ENCODE results near the gene CGA.

CGA gene

GRCh38 chr6:87104667-87105066, 9.8 kb upstream of the CGA start:
- Histone ChIP-seq H3K4me3 (ENCODE audit: low read depth, low read length, poor library complexity, severe bottlenecking) (no peak overlapping the region), H3K4me1 (ENCODE audit: insufficient read depth, low read length, severe bottlenecking) (no peaks in the 10 kb centered on the region), H3K36me3 (ENCODE audit: insufficient read depth, low read length) (no peaks in the 10 kb centered on the region), H3K79me2 (ENCODE audit: insufficient read depth, low read length) (no peaks in the 10 kb centered on the region), H3K27ac (ENCODE audit: low read depth, low read length, poor library complexity, severe bottlenecking) (no peak overlapping the region), H3K4me2 (ENCODE audit: low read length) (no peak overlapping the region), H3K27me3 (ENCODE audit: insufficient read depth, low read length) (no peaks in the 10 kb centered on the region), H2AFZ (ENCODE audit: low read length) (no peak overlapping the region), H3K9me2 (ENCODE audit: low read depth, low read length) (no peaks in the 10 kb centered on the region; the same call in 1 of the 2 replicates), H3K9me3 (ENCODE audit: low read length) (no peaks in the 10 kb centered on the region), H4K20me1 (ENCODE audit: insufficient read depth, low read length) (no peaks in the 10 kb centered on the region), H3F3A (ENCODE audit: insufficient read depth, low read length) (no peaks in the 10 kb centered on the region), H3K9ac (ENCODE audit: low read length) (no peak overlapping the region)
- no peak for TF ChIP-seq CTCF (IDR thresholded peaks at IDR 0.05; ENCODE audit: low read length)
- no peak for TF ChIP-seq EZH2 (IDR thresholded peaks at IDR 0.05; ENCODE audit: borderline replicate concordance, low read length)

DNA sequence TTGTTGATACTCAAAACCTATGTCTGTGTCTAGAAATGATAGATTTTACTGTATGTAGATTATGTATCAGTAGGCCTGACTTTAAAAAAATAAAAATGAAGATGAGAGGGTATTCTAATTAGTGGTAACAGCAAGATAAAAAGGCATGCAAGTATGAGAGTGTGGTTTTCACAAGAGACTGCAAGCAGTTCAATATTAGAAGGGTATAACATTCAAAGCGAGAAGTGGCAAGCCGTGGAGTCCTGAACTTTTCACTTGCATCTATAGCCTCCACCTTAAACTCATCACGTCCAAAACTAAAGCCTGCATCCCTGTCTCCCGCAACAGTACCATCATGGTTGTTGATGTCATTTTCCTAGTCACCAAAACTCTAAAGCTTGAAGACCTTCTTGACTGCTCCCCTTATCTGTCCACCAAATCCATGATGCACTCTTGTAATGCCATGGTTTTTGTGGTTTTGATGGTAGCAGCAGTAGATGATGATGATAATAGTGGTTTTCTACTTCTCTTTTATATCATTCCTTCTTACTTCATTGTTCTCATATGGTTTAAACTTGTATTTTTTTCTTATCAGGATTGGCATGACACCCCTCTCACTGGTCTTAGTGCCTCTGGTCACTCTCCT, 9.2 kb upstream of the CGA start:
- no peaks in the 10 kb centered on the region for H3K4me1 ChIP-seq (ENCODE audit: insufficient read depth, low read length, severe bottlenecking)
- H3K9ac ChIP-seq (ENCODE audit: low read length): no peak overlapping the region
- H3K9me3 ChIP-seq (ENCODE audit: low read length): no peaks in the 10 kb centered on the region
- H3K9me2 ChIP-seq (ENCODE audit: low read depth, low read length): no peaks in the 10 kb centered on the region; the same call in 1 of the 2 replicates
- H2AFZ ChIP-seq (ENCODE audit: low read length): no peak overlapping the region
- H3F3A ChIP-seq (ENCODE audit: insufficient read depth, low read length): no peaks in the 10 kb centered on the region
- H3K36me3 ChIP-seq (ENCODE audit: insufficient read depth, low read length): no peaks in the 10 kb centered on the region
- no peak overlapping the region for H3K27ac ChIP-seq (ENCODE audit: low read depth, low read length, poor library complexity, severe bottlenecking)
- H3K79me2 ChIP-seq (ENCODE audit: insufficient read depth, low read length): no peaks in the 10 kb centered on the region
- TF ChIP-seq CTCF (IDR thresholded peaks at IDR 0.05; ENCODE audit: low read length) (no peak), EZH2 (IDR thresholded peaks at IDR 0.05; ENCODE audit: borderline replicate concordance, low read length) (no peak)
- no peak overlapping the region for H3K4me2 ChIP-seq (ENCODE audit: low read length)
- no peaks in the 10 kb centered on the region for H4K20me1 ChIP-seq (ENCODE audit: insufficient read depth, low read length)
- no peaks in the 10 kb centered on the region for H3K27me3 ChIP-seq (ENCODE audit: insufficient read depth, low read length)
- H3K4me3 ChIP-seq (ENCODE audit: low read depth, low read length, poor library complexity, severe bottlenecking): no peak overlapping the region

DNA sequence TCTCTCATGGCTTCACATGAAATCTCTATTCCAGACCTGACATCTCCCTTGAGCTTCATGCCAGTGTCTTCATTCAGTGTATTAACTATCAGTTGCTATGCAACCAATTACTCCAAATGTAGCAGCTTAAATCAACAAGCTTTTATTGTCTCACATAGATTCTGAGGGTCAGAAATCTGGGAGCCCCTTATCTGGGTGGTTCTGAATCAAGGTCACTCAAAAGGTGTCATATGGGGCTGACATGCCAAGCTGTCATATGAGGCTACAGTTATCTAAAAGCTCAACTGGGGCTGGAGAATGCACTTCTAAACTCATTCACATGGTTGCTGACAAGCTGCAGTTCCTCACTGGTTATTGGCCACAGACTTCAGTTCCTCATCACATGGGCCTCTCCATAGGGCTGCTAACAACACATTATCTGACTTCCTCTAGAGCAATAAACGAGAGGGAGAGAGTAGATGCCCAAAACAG, 7.3 kb upstream of the CGA start:
- Histone ChIP-seq H2AFZ (ENCODE audit: low read length) (no peak overlapping the region), H3K4me2 (ENCODE audit: low read length) (no peak overlapping the region), H4K20me1 (ENCODE audit: insufficient read depth, low read length) (no peaks in the 10 kb centered on the region), H3K4me1 (ENCODE audit: insufficient read depth, low read length, severe bottlenecking) (no peaks in the 10 kb centered on the region), H3K36me3 (ENCODE audit: insufficient read depth, low read length) (no peaks in the 10 kb centered on the region), H3K9ac (ENCODE audit: low read length) (no peak overlapping the region), H3K9me3 (ENCODE audit: low read length) (no peaks in the 10 kb centered on the region), H3K9me2 (ENCODE audit: low read depth, low read length) (no peaks in the 10 kb centered on the region; the same call in 1 of the 2 replicates), H3K4me3 (ENCODE audit: low read depth, low read length, poor library complexity, severe bottlenecking) (no peak overlapping the region), H3K79me2 (ENCODE audit: insufficient read depth, low read length) (no peaks in the 10 kb centered on the region), H3K27me3 (ENCODE audit: insufficient read depth, low read length) (no peaks in the 10 kb centered on the region), H3F3A (ENCODE audit: insufficient read depth, low read length) (no peaks in the 10 kb centered on the region), H3K27ac (ENCODE audit: low read depth, low read length, poor library complexity, severe bottlenecking) (no peak overlapping the region)
- no peak for TF ChIP-seq CTCF (IDR thresholded peaks at IDR 0.05; ENCODE audit: low read length)
- TF ChIP-seq EZH2 (IDR thresholded peaks at IDR 0.05; ENCODE audit: borderline replicate concordance, low read length): no peak
